BJ (cell line): ENCODE results near the gene C17orf50. TPM values are rescaled to one million over a fixed set of nuclear protein-coding genes. Genes with fewer than 3 reads are reported as not detected.

Source experiments
- CTCF ChIA-PET: fragments of 350-600 bp; formaldehyde crosslinking; extraction: SDS; loops from one replicate; lab custom pipeline; 2021; ENCODE audit warnings: antibody characterized with exemption, inconsistent platforms; lab: Yijun Ruan, JAX
- POLR2A ChIA-PET: fragments of 300-600 bp; sonication (Branson Sonifier 250); formaldehyde crosslinking; extraction: SDS; loops from one replicate; lab custom pipeline; 2021; ENCODE audit warnings: antibody characterized with exemption; lab: Charles Lee
- DNase-seq: peaks from one replicate; pipeline ENCODE4 v3.0.0-alpha.2; 2011; ENCODE audit warnings: low read depth
- H3K27me3 ChIP-seq: 2 replicates; pipeline ENCODE4 v1.6.0; 2011; ENCODE audit warnings: low read length; ENCODE audit not compliant: control insufficient read depth, insufficient read depth
- H3K36me3 ChIP-seq: 2 replicates; pipeline ENCODE4 v1.5.1; 2011; ENCODE audit warnings: low read length; ENCODE audit not compliant: control insufficient read depth, insufficient read depth
- H3K4me3 ChIP-seq: 2 replicates; pipeline ENCODE4 v1.5.1; 2011; ENCODE audit warnings: low read depth, mild to moderate bottlenecking, control low read depth, low read length
- polyA plus RNA-seq: library from polyadenylated mRNA; depleted of rRNA; stranded (reverse); fragments of >200 nt; gene quantifications from 2 replicates; pipeline ENCODE4 v1.2.3, GENCODE V29; 2011
- TF ChIP-seq, protein P1 (sequence below): IDR thresholded peaks from 2 replicates; pipeline ENCODE4 v1.5.1; 2011; ENCODE audit warnings: low read depth, mild to moderate bottlenecking, control low read depth, inconsistent platforms, low read length, moderate library complexity; ENCODE audit not compliant: insufficient read depth

C17orf50 gene
- polyA plus RNA-seq, 1 experiment = not detected

DNA sequence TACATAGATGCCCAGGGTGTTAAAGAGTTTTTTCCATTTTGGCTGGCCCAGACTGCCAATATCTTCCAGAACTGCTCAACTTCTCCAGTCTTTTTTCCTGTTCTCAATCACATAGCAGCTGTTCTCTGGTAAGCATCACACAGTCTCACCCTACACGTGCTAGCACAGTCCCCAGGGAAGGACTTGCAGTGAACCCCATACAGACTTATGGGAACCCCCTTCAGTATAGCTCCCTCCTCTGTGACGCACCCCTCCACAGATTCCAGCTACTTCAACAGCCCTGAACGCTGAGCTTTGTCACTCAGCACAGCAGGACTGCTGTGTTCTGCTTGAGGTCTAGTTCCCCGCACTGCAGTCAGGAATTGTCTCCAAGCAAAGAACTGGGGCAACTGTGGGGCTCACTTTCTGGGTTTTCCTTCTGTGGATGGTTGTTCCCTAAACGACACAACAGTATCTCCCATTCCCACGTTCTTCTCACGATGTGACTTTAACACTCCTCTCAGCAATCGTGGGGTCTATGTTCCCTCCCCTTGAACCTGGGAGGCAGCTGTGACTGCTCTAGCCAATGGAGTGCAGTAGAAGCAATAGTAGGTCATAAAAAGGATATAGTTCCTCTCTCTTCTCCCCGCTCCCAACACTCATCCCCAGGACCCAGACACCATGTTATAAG, 31.1 kb downstream of the C17orf50 start:
- TF ChIP-seq, protein P1, sequence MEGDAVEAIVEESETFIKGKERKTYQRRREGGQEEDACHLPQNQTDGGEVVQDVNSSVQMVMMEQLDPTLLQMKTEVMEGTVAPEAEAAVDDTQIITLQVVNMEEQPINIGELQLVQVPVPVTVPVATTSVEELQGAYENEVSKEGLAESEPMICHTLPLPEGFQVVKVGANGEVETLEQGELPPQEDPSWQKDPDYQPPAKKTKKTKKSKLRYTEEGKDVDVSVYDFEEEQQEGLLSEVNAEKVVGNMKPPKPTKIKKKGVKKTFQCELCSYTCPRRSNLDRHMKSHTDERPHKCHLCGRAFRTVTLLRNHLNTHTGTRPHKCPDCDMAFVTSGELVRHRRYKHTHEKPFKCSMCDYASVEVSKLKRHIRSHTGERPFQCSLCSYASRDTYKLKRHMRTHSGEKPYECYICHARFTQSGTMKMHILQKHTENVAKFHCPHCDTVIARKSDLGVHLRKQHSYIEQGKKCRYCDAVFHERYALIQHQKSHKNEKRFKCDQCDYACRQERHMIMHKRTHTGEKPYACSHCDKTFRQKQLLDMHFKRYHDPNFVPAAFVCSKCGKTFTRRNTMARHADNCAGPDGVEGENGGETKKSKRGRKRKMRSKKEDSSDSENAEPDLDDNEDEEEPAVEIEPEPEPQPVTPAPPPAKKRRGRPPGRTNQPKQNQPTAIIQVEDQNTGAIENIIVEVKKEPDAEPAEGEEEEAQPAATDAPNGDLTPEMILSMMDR = no peak
- POLR2A ChIA-PET = interaction anchor here (0.5 kb wide), 1 partner anchor 325 kb away, joined by 3 read pairs; no protein-coding TSS in a partner anchor
- Histone ChIP-seq H3K36me3 (no peaks in the 10 kb centered on the region), H3K27me3 (peaks cover 28% of the 10 kb centered on the region), H3K4me3 (no peak overlapping the region)
- CTCF ChIA-PET = interaction anchor here (4.7 kb wide), 1 partner anchor 27 kb away, joined by 44 read pairs; no protein-coding TSS in a partner anchor
- DNase-seq = no peak

DNA sequence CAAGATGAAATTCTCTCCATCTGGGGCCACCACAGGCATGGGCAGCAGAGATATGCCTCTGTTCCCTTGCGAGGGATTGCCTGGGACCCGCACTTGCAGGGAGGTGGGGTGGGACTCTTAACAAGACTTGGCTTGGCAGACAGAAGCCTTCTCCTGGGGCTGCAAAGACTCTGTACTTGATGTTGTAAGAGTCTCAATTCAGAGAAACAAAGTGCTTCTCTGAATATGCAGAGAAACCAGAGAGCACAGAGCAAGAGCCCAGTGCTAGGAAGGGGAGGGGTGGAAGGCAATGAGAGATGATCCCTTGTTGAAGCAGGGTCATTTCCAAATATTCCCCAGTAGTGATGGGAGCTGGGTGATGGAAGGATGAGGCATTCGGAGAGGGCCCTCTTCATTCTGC, 32.6 kb downstream of the C17orf50 start:
- Histone ChIP-seq H3K27me3 (peaks cover 39% of the 10 kb centered on the region), H3K36me3 (no peaks in the 10 kb centered on the region), H3K4me3 (no peak overlapping the region)
- no peak for DNase-seq
- ChIA-PET CTCF (interaction anchor here (0.9 to 4.7 kb wide), 4 partner anchors 11 to 28 kb away, joined by 3 to 44 read pairs (median 5); no protein-coding TSS in a partner anchor), POLR2A (no interaction called here)
- TF ChIP-seq, protein P1 = no peak

GRCh38 chr17:35795007-35795870, 34.6 kb downstream of the C17orf50 start, which contains the start of gene MMP28:
TSS of gene MMP28 (minus strand) at chr17:35795641. CDS start at chr17:35795377, 264 bp downstream.
- POLR2A ChIA-PET = interaction anchor here (0.6 kb wide), 1 partner anchor 42 kb away, joined by 4 read pairs; the partner anchor contains the start of gene GAS2L2
- H3K4me3 ChIP-seq = peak within 1 kb of the TSS; percentile 36
- peaks cover 42% of the 10 kb centered on the region for H3K27me3 ChIP-seq
- CTCF ChIA-PET = interaction anchor here (0.7 to 4.7 kb wide), 4 partner anchors 10 to 30 kb away, joined by 3 to 44 read pairs (median 6); no protein-coding TSS in a partner anchor
- H3K36me3 ChIP-seq = no peaks in the 10 kb centered on the region
- TF ChIP-seq, protein P1 = no peak
- DNase-seq = no peak

- no peak for DNase-seq
- Histone ChIP-seq H3K36me3 (no peaks in the 10 kb centered on the region), H3K4me3 (peak overlapping the region; percentile 36; the same call in 1 of the 2 replicates), H3K27me3 (peaks cover 42% of the 10 kb centered on the region)
- ChIA-PET POLR2A (no interaction called here), CTCF (interaction anchor here (0.6 to 5.4 kb wide), 5 partner anchors 9 to 75 kb away, joined by 3 to 52 read pairs (median 8); partner anchors contain the start of gene TAF15)
- TF ChIP-seq, protein P1 = no peak
Measured at GRCh38 chr17:35795871-35796265, 35.2 kb downstream of the C17orf50 start.
